Measurements from ENCODE around the gene CCDC86. TPM values are rescaled to one million over a fixed set of nuclear protein-coding genes. Genes with fewer than 3 reads are reported as not detected.

The CCDC86 gene
- total and polyA plus RNA-seq, 2 of the 4 experiments (the other 2 are of a cell fraction): 9.5 to 34.0 TPM

GRCh38 chr11:60801194-60801593, 40.7 kb upstream of the CCDC86 start:
- TF ChIP-seq CEBPB (IDR thresholded peaks at IDR 0.05; ENCODE audit: low read depth, low read length): no peak
- TF ChIP-seq NFE2L2 (IDR thresholded peaks at IDR 0.05; ENCODE audit: low read depth, low read length): no peak
- no peak for TF ChIP-seq CHD1 (IDR thresholded peaks at IDR 0.05; ENCODE audit: low read depth, low read length)
- TF ChIP-seq FOS (IDR thresholded peaks at IDR 0.05; ENCODE audit: low read depth, low read length): no peak
- no peak for TF ChIP-seq RCOR1 (IDR thresholded peaks at IDR 0.05; ENCODE audit: insufficient replicate concordance, low read length)
- H4K91ac ChIP-seq (ENCODE audit: insufficient read depth, low read depth, low read length): no peak overlapping the region
- H2BK20ac ChIP-seq (ENCODE audit: low read depth, low read length): no peak overlapping the region
- WGBS, 2 experiments (ENCODE audit: extremely low coverage in 2 of 2, insufficient read length in 1 of 2): 45% methylated on average over 2 of the region's 10 CpGs; no CpG with 5 or more reads in 1 of the 2 experiments
- H4K8ac ChIP-seq (ENCODE audit: low read depth in 2 of 2, low read length in 2 of 2): no peak overlapping the region
- no peak overlapping the region for H3K4ac ChIP-seq (ENCODE audit: low read depth, low read length)
- H3K4me1 ChIP-seq (ENCODE audit: control insufficient read depth, insufficient read depth, low read length): no peaks in the 10 kb centered on the region
- H3K79me1 ChIP-seq (ENCODE audit: low read depth in 1 of 2, low read length in 2 of 2): no peaks in the 10 kb centered on the region
- H2BK15ac ChIP-seq (ENCODE audit: low read depth, low read length): no peak overlapping the region
- dilution Hi-C loops (cut with HindIII; ENCODE audit: low sequenced_read_pairs, unreplicated experiment) (no loop called here), intact Hi-C loops (cut with micrococcal nuclease) (no loop called here), in situ Hi-C loops (cut with MboI; ENCODE audit: low sequenced_read_pairs) (no loop called here)
- no peak overlapping the region for H3K4me2 ChIP-seq (ENCODE audit: low read depth, low read length)
- POLR2A ChIA-PET (ENCODE audit: unreplicated experiment): no interaction called here
- no peak overlapping the region for H2BK5ac ChIP-seq (ENCODE audit: low read depth, low read length, poor library complexity, severe bottlenecking)
- CTCF ChIA-PET: no interaction called here
- no peak overlapping the region for H3K23ac ChIP-seq (ENCODE audit: low read depth, low read length)
- no peak for ATAC-seq (ENCODE audit: low read depth)
- H3K27ac ChIP-seq (ENCODE audit: insufficient read depth, low read length): no peak overlapping the region
- H3K4me3 ChIP-seq (ENCODE audit: insufficient read depth, low read depth, low read length): no peak overlapping the region
- H3K9ac ChIP-seq (ENCODE audit: low read depth, low read length): no peak overlapping the region
- BruUV-seq (replicated peaks): no TSS peak
- H3K14ac ChIP-seq (replicated peaks; ENCODE audit: low read depth, low read length): no peak overlapping the region
- no peak for DNase-seq
- no peak overlapping the region for H2BK120ac ChIP-seq (ENCODE audit: low read depth, low read length)
- H4K20me1 ChIP-seq (ENCODE audit: insufficient read depth, low read length): no peaks in the 10 kb centered on the region
- H3K56ac ChIP-seq (ENCODE audit: extremely low read depth, insufficient read depth, low read length): no peak overlapping the region
- H3K9me1 ChIP-seq (ENCODE audit: insufficient read depth, low read length): no peaks in the 10 kb centered on the region
- H3K9me3 ChIP-seq (ENCODE audit: control insufficient read depth, insufficient read depth, low read length): peaks cover 4% of the 10 kb centered on the region; the same call in 1 of the 2 replicates
- H4K5ac ChIP-seq (ENCODE audit: low read depth, low read length): no peak overlapping the region
- H3K18ac ChIP-seq (ENCODE audit: low read depth, low read length): no peak overlapping the region
- no peak overlapping the region for H2AK5ac ChIP-seq (ENCODE audit: low read depth, low read length)
- H3K36me3 ChIP-seq (ENCODE audit: control insufficient read depth, insufficient read depth, low read length): no peaks in the 10 kb centered on the region
- H3K27me3 ChIP-seq (ENCODE audit: control insufficient read depth, insufficient read depth, low read length): peaks cover 34% of the 10 kb centered on the region
- no peak overlapping the region for H2AFZ ChIP-seq (replicated peaks; ENCODE audit: low read length, poor library complexity)
- H2AK9ac ChIP-seq (replicated peaks; ENCODE audit: low read depth, low read length, poor library complexity): no peak overlapping the region

All from IMR-90 (cell line).